WERI-Rb-1 (cell line): Measurements from ENCODE around the gene ARFIP1.

Source experiments
- DNase-seq: peaks from one replicate; pipeline ENCODE4 v3.0.0-alpha.2; 2020
- H3K27ac ChIP-seq: fragments of 250-450 bp; sonication (Bioruptor Pico); 2 replicates; pipeline ENCODE4 v1.5.1; 2020; ENCODE audit warnings: mild to moderate bottlenecking, moderate library complexity
- H3K27me3 ChIP-seq: fragments of 250-450 bp; sonication (Bioruptor Pico); 2 replicates; pipeline ENCODE4 v1.5.1; 2021; ENCODE audit warnings: mild to moderate bottlenecking, low read depth, moderate library complexity; ENCODE audit not compliant: insufficient read depth, severe bottlenecking
- H3K36me3 ChIP-seq: fragments of 250-450 bp; sonication (Bioruptor Pico); 2 replicates; pipeline ENCODE4 v1.5.1; 2020; ENCODE audit warnings: mild to moderate bottlenecking, moderate library complexity
- H3K4me3 ChIP-seq: 2 replicates; pipeline ENCODE4 v1.5.1; 2011; ENCODE audit warnings: low read depth, mild to moderate bottlenecking, control low read depth, low read length
- H3K9me3 ChIP-seq: fragments of 250-450 bp; sonication (Bioruptor Pico); 2 replicates; pipeline ENCODE4 v1.5.1; 2021; ENCODE audit warnings: mild to moderate bottlenecking, moderate library complexity; ENCODE audit not compliant: severe bottlenecking
- TF ChIP-seq, protein P1 (sequence below): IDR thresholded peaks from 2 replicates; pipeline ENCODE4 v1.5.1; 2011; ENCODE audit warnings: low read depth, mild to moderate bottlenecking, control low read depth, inconsistent platforms, low read length

Gene ARFIP1

DNA sequence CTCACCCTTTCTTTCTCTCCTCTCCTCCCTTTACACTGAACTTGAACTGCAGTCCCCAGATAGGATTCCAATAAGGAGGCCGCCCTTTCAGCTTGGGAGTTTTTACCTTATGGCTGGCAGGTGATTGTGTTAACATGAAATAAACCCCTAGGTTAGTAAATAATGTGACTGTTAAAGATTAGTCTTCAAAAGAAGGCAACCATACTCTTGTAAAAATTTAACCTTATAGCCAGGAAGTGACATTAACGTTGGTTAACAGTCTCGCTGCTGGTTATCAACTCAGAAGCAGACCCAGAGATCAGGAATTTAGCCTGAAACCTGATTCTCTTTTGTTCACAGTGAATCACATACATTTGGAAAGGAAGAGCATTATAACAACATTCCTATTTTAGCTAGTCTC, 171.6 kb downstream of the ARFIP1 start:
- no peaks in the 10 kb centered on the region for H3K27me3 ChIP-seq
- H3K36me3 ChIP-seq, result peaks cover 63% of the 10 kb centered on the region
- no peak overlapping the region for H3K27ac ChIP-seq
- H3K4me3 ChIP-seq, result no peak overlapping the region
- TF ChIP-seq, protein P1, sequence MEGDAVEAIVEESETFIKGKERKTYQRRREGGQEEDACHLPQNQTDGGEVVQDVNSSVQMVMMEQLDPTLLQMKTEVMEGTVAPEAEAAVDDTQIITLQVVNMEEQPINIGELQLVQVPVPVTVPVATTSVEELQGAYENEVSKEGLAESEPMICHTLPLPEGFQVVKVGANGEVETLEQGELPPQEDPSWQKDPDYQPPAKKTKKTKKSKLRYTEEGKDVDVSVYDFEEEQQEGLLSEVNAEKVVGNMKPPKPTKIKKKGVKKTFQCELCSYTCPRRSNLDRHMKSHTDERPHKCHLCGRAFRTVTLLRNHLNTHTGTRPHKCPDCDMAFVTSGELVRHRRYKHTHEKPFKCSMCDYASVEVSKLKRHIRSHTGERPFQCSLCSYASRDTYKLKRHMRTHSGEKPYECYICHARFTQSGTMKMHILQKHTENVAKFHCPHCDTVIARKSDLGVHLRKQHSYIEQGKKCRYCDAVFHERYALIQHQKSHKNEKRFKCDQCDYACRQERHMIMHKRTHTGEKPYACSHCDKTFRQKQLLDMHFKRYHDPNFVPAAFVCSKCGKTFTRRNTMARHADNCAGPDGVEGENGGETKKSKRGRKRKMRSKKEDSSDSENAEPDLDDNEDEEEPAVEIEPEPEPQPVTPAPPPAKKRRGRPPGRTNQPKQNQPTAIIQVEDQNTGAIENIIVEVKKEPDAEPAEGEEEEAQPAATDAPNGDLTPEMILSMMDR, result no peak
- no peak for DNase-seq
- no peaks in the 10 kb centered on the region for H3K9me3 ChIP-seq

- TF ChIP-seq, protein P1, result no peak
- DNase-seq, result no peak
- Histone ChIP-seq H3K27me3 (no peaks in the 10 kb centered on the region), H3K36me3 (peaks cover 58% of the 10 kb centered on the region), H3K4me3 (no peak overlapping the region), H3K9me3 (no peaks in the 10 kb centered on the region), H3K27ac (no peak overlapping the region)
These were observed 173.8 kb downstream of the ARFIP1 start for GRCh38 chr4:152953514-152953913.

- Histone ChIP-seq H3K9me3 (no peaks in the 10 kb centered on the region), H3K27me3 (no peaks in the 10 kb centered on the region), H3K27ac (no peak overlapping the region), H3K36me3 (peaks cover 49% of the 10 kb centered on the region), H3K4me3 (no peak overlapping the region)
- no peak for DNase-seq
- TF ChIP-seq, protein P1, result no peak
These were observed 175.0 kb downstream of the ARFIP1 start for GRCh38 chr4:152954741-152955140.

DNA sequence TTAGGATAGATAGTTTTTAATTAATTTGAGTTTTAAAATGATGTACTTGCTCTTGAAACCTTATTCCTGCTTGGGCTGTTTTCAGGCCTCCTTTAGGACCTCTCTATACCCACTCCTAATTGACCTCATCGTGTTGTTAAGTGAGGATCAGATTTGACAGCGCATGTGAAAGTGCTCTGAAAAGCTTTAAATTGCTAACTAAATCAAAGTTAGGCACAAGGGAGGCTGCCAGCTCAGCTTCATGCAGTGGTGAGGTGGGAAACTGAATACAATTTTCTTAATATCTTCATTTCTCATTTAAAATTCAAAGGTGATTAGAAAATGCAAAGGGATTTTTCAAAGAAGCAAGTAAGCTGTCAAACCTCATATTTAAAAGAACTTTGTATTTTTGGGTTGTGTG, 176.4 kb downstream of the ARFIP1 start:
- Histone ChIP-seq H3K9me3 (no peaks in the 10 kb centered on the region), H3K27ac (no peak overlapping the region), H3K4me3 (no peak overlapping the region), H3K27me3 (no peaks in the 10 kb centered on the region), H3K36me3 (peaks cover 56% of the 10 kb centered on the region)
- no peak for DNase-seq
- TF ChIP-seq, protein P1, result no peak

- no peak overlapping the region; the same call in 1 of the 2 replicates for H3K27ac ChIP-seq
- TF ChIP-seq, protein P1, result no peak
- H3K9me3 ChIP-seq, result no peaks in the 10 kb centered on the region
- no peak for DNase-seq
- no peaks in the 10 kb centered on the region for H3K27me3 ChIP-seq
- peaks cover 58% of the 10 kb centered on the region for H3K36me3 ChIP-seq
- H3K4me3 ChIP-seq, result no peak overlapping the region
These were observed 177.1 kb downstream of the ARFIP1 start for GRCh38 chr4:152956650-152957436.
